Endodermal cell (in vitro differentiated cells): ENCODE measurements around the gene SKIL. TPM values are rescaled to one million over a fixed set of nuclear protein-coding genes. Genes with fewer than 3 reads are reported as not detected.
A peak's percentile ranks its signal among the peaks of the same experiment; 100 is the strongest.

Experiments used
- DNase-seq: peaks from one replicate; pipeline ENCODE4 v3.0.0-alpha.2; 2017
- H3K27ac ChIP-seq: 2 replicates; pipeline ENCODE4 v1.5.1; 2013; ENCODE audit warnings: mild to moderate bottlenecking, low read depth, low read length, moderate library complexity
- H3K27me3 ChIP-seq: 2 replicates; pipeline ENCODE4 v1.6.1; 2013; ENCODE audit warnings: mild to moderate bottlenecking, low read length, moderate library complexity; ENCODE audit not compliant: insufficient read depth, control insufficient read depth, poor library complexity, severe bottlenecking
- H3K36me3 ChIP-seq: 2 replicates; pipeline ENCODE4 v1.7.0; 2013; ENCODE audit warnings: mild to moderate bottlenecking, low read length, moderate library complexity; ENCODE audit not compliant: control insufficient read depth, insufficient read depth
- H3K4me1 ChIP-seq: one replicate; pipeline ENCODE4 v1.7.0; 2013; ENCODE audit warnings: low read length; ENCODE audit not compliant: control insufficient read depth, insufficient read depth
- H3K4me3 ChIP-seq: 2 replicates; pipeline ENCODE4 v1.5.1; 2013; ENCODE audit warnings: mild to moderate bottlenecking, low read length, moderate library complexity
- H3K9ac ChIP-seq: 2 replicates; pipeline ENCODE4 v1.6.1; 2013; ENCODE audit warnings: mild to moderate bottlenecking, low read length, moderate library complexity; ENCODE audit not compliant: poor library complexity, severe bottlenecking; ENCODE audit errors: extremely low read depth
- H3K9me3 ChIP-seq: 2 replicates; pipeline ENCODE4 v1.6.1; 2013; ENCODE audit warnings: mild to moderate bottlenecking, low read length, moderate library complexity; ENCODE audit not compliant: control insufficient read depth
- H3K27ac Mint-ChIP-seq: 2 replicates; pipeline ENCODE4 v1.8.0; 2020; ENCODE audit warnings: mixed read lengths
- H3K27me3 Mint-ChIP-seq: 2 replicates; pipeline ENCODE4 v1.8.0; 2021; ENCODE audit warnings: mild to moderate bottlenecking, mixed read lengths; ENCODE audit not compliant: insufficient read depth
- H3K36me3 Mint-ChIP-seq: 2 replicates; pipeline ENCODE4 v1.8.0; 2020; ENCODE audit warnings: low read depth, mixed read lengths
- H3K4me1 Mint-ChIP-seq: 2 replicates; pipeline ENCODE4 v1.8.0; 2020; ENCODE audit warnings: mixed read lengths
- H3K4me3 Mint-ChIP-seq: 2 replicates; pipeline ENCODE4 v1.8.0; 2020; ENCODE audit warnings: mild to moderate bottlenecking, moderate library complexity, mixed read lengths
- H3K9me3 Mint-ChIP-seq: 2 replicates; pipeline ENCODE4 v1.8.0; 2020; ENCODE audit warnings: mild to moderate bottlenecking, mixed read lengths
- CTCF ChIP-seq: fragments of 200-600 bp; sonication (generic); conservative IDR thresholded peaks from 2 replicates; pipeline ENCODE4 v1.5.0; 2021; ENCODE audit warnings: antibody characterized with exemption, mild to moderate bottlenecking
- WGBS, 2 experiments: methylation state at CpG; one replicate each; pipeline versions ENCODE4 v1.1.5 to v1.1.7; 2013; ENCODE audit warnings: missing lambda C conversion rate in 2 of 2, mixed read lengths in 1 of 2; ENCODE audit not compliant: insufficient coverage in 1 of 2, insufficient read length in 1 of 2; 5-methylcytosine and 5-hydroxymethylcytosine counted together
- total RNA-seq, 2 donors: library from RNA; stranded (reverse); fragmentation: NEBNext Ultra II Directional in 1 of 2; extraction: Animal tissue kit (Norgen Biotek cat#: 25700) in 1 of 2; gene quantifications; 2 replicates in 1 of 2; 3 replicates in 1 of 2; pipeline ENCODE4 v1.2.1, GENCODE V29; 2021

The SKIL gene
- total RNA-seq, 2 donors from 2014 or later: 147 to 174 TPM

- Mint-ChIP-seq H3K9me3 (no peaks in the 10 kb centered on the region), H3K27ac (peak overlapping the region; percentile 96), H3K4me3 (peak overlapping the region; percentile 90), H3K36me3 (peaks cover 51% of the 10 kb centered on the region), H3K4me1 (peaks cover 41% of the 10 kb centered on the region), H3K27me3 (no peaks in the 10 kb centered on the region)
- TF ChIP-seq CTCF: no peak
- Histone ChIP-seq H3K36me3 (peaks cover 47% of the 10 kb centered on the region), H3K9ac (peak overlapping the region; percentile 92), H3K27ac (peak overlapping the region; percentile 98), H3K4me3 (peak overlapping the region; percentile 94), H3K9me3 (no peaks in the 10 kb centered on the region), H3K27me3 (no peaks in the 10 kb centered on the region), H3K4me1 (peaks cover 2% of the 10 kb centered on the region)
- WGBS, 2 experiments: 14 to 25% methylated on average over 11 to 20 of the region's 20 CpGs
- DNase-seq: no peak
Observed at GRCh38 chr3:170359178-170359704, 1.7 kb downstream of the SKIL start.

GRCh38 chr3:170360466-170360865, 3.0 kb downstream of the SKIL start:
- DNase-seq: no peak
- peak overlapping the region; percentile 94 for H3K4me3 ChIP-seq
- WGBS, 2 experiments: 83 to 87% methylated on average over 3 to 5 of the region's 5 CpGs
- peak overlapping the region; percentile 92 for H3K9ac ChIP-seq
- Mint-ChIP-seq H3K27ac (peak overlapping the region; percentile 77), H3K36me3 (peaks cover 60% of the 10 kb centered on the region), H3K27me3 (no peaks in the 10 kb centered on the region), H3K4me1 (peaks cover 30% of the 10 kb centered on the region), H3K4me3 (peak overlapping the region; percentile 90), H3K9me3 (no peaks in the 10 kb centered on the region)
- no peak for TF ChIP-seq CTCF
- H3K27ac ChIP-seq: no peak overlapping the region
- peaks cover 59% of the 10 kb centered on the region for H3K36me3 ChIP-seq
- no peaks in the 10 kb centered on the region for H3K27me3 ChIP-seq
- H3K4me1 ChIP-seq: peaks cover 2% of the 10 kb centered on the region
- H3K9me3 ChIP-seq: no peaks in the 10 kb centered on the region

- Histone ChIP-seq H3K9ac (peak overlapping the region; percentile 1), H3K4me3 (peak overlapping the region; percentile 94), H3K36me3 (peaks cover 63% of the 10 kb centered on the region), H3K4me1 (peaks cover 2% of the 10 kb centered on the region), H3K27ac (no peak overlapping the region), H3K27me3 (no peaks in the 10 kb centered on the region), H3K9me3 (no peaks in the 10 kb centered on the region)
- no peaks in the 10 kb centered on the region for H3K27me3 Mint-ChIP-seq
- no peaks in the 10 kb centered on the region for H3K9me3 Mint-ChIP-seq
- peak overlapping the region; percentile 77 for H3K27ac Mint-ChIP-seq
- peaks cover 60% of the 10 kb centered on the region for H3K36me3 Mint-ChIP-seq
- TF ChIP-seq CTCF: no peak
- WGBS, 2 experiments: 69 to 80% methylated on average over 4 to 5 of the region's 5 CpGs
- H3K4me1 Mint-ChIP-seq: peaks cover 27% of the 10 kb centered on the region
- H3K4me3 Mint-ChIP-seq: peak overlapping the region; percentile 90
- no peak for DNase-seq
Observed at GRCh38 chr3:170360916-170361315, 3.4 kb downstream of the SKIL start.
